NT2/D1 (cell line): Measurements from ENCODE around the gene PVALB.

Experiments
- SUZ12 ChIP-seq: IDR thresholded peaks from 2 replicates; pipeline ENCODE4 v1.6.1; 2011; ENCODE audit not compliant: insufficient read length, insufficient read depth; ENCODE audit errors: extremely low read depth
- ZNF274 ChIP-seq: IDR thresholded peaks from 2 replicates; pipeline ENCODE4 v1.6.1; 2011; ENCODE audit warnings: mild to moderate bottlenecking, low read depth, low read length

DNA sequence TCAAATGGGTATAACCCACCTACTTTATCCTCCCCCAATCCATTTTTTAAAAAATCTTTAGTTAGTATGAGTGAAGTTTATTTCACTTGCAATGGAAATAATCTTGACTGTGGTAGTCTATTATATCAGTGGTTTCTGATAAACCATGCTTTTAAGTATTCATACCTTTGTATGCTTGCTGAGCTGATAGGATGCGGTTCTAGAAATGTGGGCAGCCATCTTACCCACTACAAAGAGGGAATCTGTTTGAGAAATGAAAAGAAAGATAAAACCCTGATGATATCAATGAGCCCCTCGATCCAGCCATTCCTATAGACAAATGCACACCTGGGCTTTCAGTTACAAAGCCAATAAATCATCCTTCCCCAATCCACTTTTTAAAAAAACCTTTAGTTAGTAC lies 13.8 kb upstream of the PVALB start:
- no peak for TF ChIP-seq SUZ12
- no peak for TF ChIP-seq ZNF274
